Endothelial cell of umbilical vein (primary cell): ENCODE measurements around the gene FOXN1. TPM values are rescaled to one million over a fixed set of nuclear protein-coding genes. Genes with fewer than 3 reads are reported as not detected.

Source experiments
- BruUV-seq: library from RNA; stranded (reverse); fragments of 400-500 nt; replicated peaks from 2 replicates; lab custom pipeline; 2021; lab: Mats Ljungman, UMichigan
- CTCF ChIA-PET: fragments of 300-600, 350-600 bp; sonication (Branson Sonifier 250); formaldehyde crosslinking; loops from one replicate; lab custom pipeline; 2021; ENCODE audit warnings: antibody characterized with exemption, inconsistent platforms; lab: Charles Lee
- POLR2A ChIA-PET: fragments of 300-600, 350-600 bp; sonication (Branson Sonifier 250); formaldehyde crosslinking; loops from one replicate; lab custom pipeline; 2021; ENCODE audit warnings: antibody characterized with exemption, inconsistent platforms; lab: Charles Lee
- DNase-seq: peaks from one replicate; pipeline ENCODE4 v3.0.0-alpha.2; 2011; ENCODE audit warnings: low read depth, low spot score
- FAIRE-seq: peaks from 2 replicates; lab custom pipeline; 2011; peaks lifted over from hg19 to GRCh38; lab: Jason Lieb, UNC
- H2AFZ ChIP-seq: 2 replicates; pipeline ENCODE4 v1.6.0; 2012; ENCODE audit warnings: low read depth, low read length, control low read depth, inconsistent platforms
- H3K27ac ChIP-seq: 2 replicates; pipeline ENCODE4 v1.5.1; 2011; ENCODE audit warnings: low read depth, mild to moderate bottlenecking, control low read depth, low read length, moderate library complexity; ENCODE audit not compliant: insufficient read depth
- H3K27me3 ChIP-seq, 2 experiments: 2 replicates each; pipeline versions ENCODE4 v1.6.0 to v1.6.1; 2011; ENCODE audit warnings: low read length in 2 of 2, mixed read lengths in 1 of 2; ENCODE audit not compliant: control insufficient read depth in 2 of 2, insufficient read depth in 2 of 2
- H3K36me3 ChIP-seq, 2 experiments: 2 replicates in 1 of 2; 3 replicates in 1 of 2; pipeline ENCODE4 v1.5.1; 2011; ENCODE audit warnings: low read length in 2 of 2, mild to moderate bottlenecking in 1 of 2, moderate library complexity in 1 of 2; ENCODE audit not compliant: control insufficient read depth in 2 of 2, insufficient read depth in 2 of 2; ENCODE audit errors: extremely low read depth in 1 of 2
- H3K4me1 ChIP-seq: 3 replicates; pipeline ENCODE4 v1.5.1; 2011; ENCODE audit warnings: mild to moderate bottlenecking, low read length; ENCODE audit not compliant: control insufficient read depth, insufficient read depth; ENCODE audit errors: extremely low read depth
- H3K4me2 ChIP-seq: 2 replicates; pipeline ENCODE4 v1.6.1; 2011; ENCODE audit warnings: low read length, control low read depth, mixed read lengths; ENCODE audit not compliant: insufficient read depth
- H3K4me3 ChIP-seq, 3 experiments: fragments of 200-600 bp in 1 of 3; sonication (generic), shearing (Covaris generic) in 1 of 3; replicated peaks in 1 of 3; 2 replicates each; pipeline ENCODE4 v1.5.1; 2011 to 2016; ENCODE audit warnings: control low read depth in 3 of 3, low read length in 3 of 3, mild to moderate bottlenecking in 2 of 3, inconsistent platforms in 1 of 3, low read depth in 1 of 3, moderate library complexity in 1 of 3; ENCODE audit not compliant: insufficient read depth in 1 of 3
- H3K79me2 ChIP-seq: 2 replicates; pipeline ENCODE4 v1.6.0; 2012; ENCODE audit warnings: low read length, inconsistent platforms; ENCODE audit not compliant: control insufficient read depth, insufficient read depth
- H3K9ac ChIP-seq: replicated peaks from 2 replicates; pipeline ENCODE3; 2011; ENCODE audit warnings: low read length, control low read depth; ENCODE audit not compliant: insufficient read depth; ENCODE audit errors: extremely low read depth
- H3K9me1 ChIP-seq: replicated peaks from 3 replicates; pipeline ENCODE4 v1.6.0; 2011; ENCODE audit warnings: mild to moderate bottlenecking, low read length; ENCODE audit not compliant: control insufficient read depth, insufficient read depth; ENCODE audit errors: extremely low read depth
- H3K9me3 ChIP-seq: replicated peaks from 2 replicates; pipeline ENCODE4 v1.5.1; 2012; ENCODE audit warnings: low read length, inconsistent platforms; ENCODE audit not compliant: control insufficient read depth, insufficient read depth
- H4K20me1 ChIP-seq: replicated peaks from 2 replicates; pipeline ENCODE3; 2011; ENCODE audit warnings: mild to moderate bottlenecking, low read length; ENCODE audit not compliant: control insufficient read depth, insufficient read depth; ENCODE audit errors: extremely low read depth
- CTCF ChIP-seq, 2 donors: IDR thresholded peaks; 1 replicate in 1 of 2; 2 replicates in 1 of 2; pipeline ENCODE4 v1.5.1; 2011; ENCODE audit warnings: low read length in 2 of 2, mild to moderate bottlenecking in 2 of 2, moderate library complexity in 2 of 2, control low read depth in 1 of 2, inconsistent platforms in 1 of 2, low read depth in 1 of 2; ENCODE audit not compliant: insufficient read depth in 1 of 2; ENCODE audit errors: extremely low read depth in 1 of 2
- EZH2 ChIP-seq: IDR thresholded peaks from 2 replicates; pipeline ENCODE4 v1.6.1; 2012; ENCODE audit warnings: borderline replicate concordance, low read depth, mild to moderate bottlenecking, moderate library complexity, low read length, inconsistent platforms; ENCODE audit not compliant: severe bottlenecking
- FOS ChIP-seq: IDR thresholded peaks from 2 replicates; pipeline ENCODE4 v1.6.1; 2011; ENCODE audit warnings: mild to moderate bottlenecking, low read length, moderate library complexity, borderline replicate concordance; ENCODE audit not compliant: insufficient read depth
- GATA2 ChIP-seq: IDR thresholded peaks from 2 replicates; pipeline ENCODE4 v1.7.0; 2011; ENCODE audit warnings: low read depth, mild to moderate bottlenecking, moderate library complexity, mixed read lengths, low read length; ENCODE audit not compliant: insufficient read length, insufficient read depth
- JUN ChIP-seq: IDR thresholded peaks from 2 replicates; pipeline ENCODE4 v1.6.1; 2011; ENCODE audit warnings: borderline replicate concordance, low read depth; ENCODE audit not compliant: insufficient read length, insufficient read depth
- MAX ChIP-seq: IDR thresholded peaks from 2 replicates; pipeline ENCODE4 v1.6.1; 2011; ENCODE audit not compliant: insufficient read depth, insufficient read length
- MYC ChIP-seq: IDR thresholded peaks from one replicate; pipeline ENCODE4 v1.6.1; 2011; ENCODE audit warnings: mild to moderate bottlenecking, low read depth, low read length
- POLR2A ChIP-seq: IDR thresholded peaks from 2 replicates; pipeline ENCODE4 v1.6.1; 2012; ENCODE audit warnings: low read depth, mild to moderate bottlenecking, control low read depth, low read length
- POLR2AphosphoS5 ChIP-seq: IDR thresholded peaks from 2 replicates; pipeline ENCODE4 v1.6.1; 2012; ENCODE audit warnings: low read depth, mild to moderate bottlenecking, control low read depth, low read length, moderate library complexity; ENCODE audit not compliant: insufficient read depth
- dilution Hi-C: fragments of 300-500 bp; cut with MboI; formaldehyde crosslinking; loops from one replicate; pipeline ENCODE4 v1.15.0; 2019; ENCODE audit warnings: low sequenced_read_pairs; ENCODE audit not compliant: extremely low pct_ligation_motif_present
- intact Hi-C: fragments of 100-400 bp; cut with micrococcal nuclease; formaldehyde crosslinking; loops from one replicate; pipeline ENCODE4 v1.10.0; 2022
- polyA plus RNA-seq, 4 experiments: library from polyadenylated mRNA; depleted of rRNA in 3 of 4; stranded (reverse) in 3 of 4; unstranded in 1 of 4; fragments of >200 nt; gene quantifications; 2 replicates each; pipeline versions ENCODE4 v1.2.1 to v1.2.3, GENCODE V29; 2011 to 2012; ENCODE audit warnings: missing spikeins in 1 of 4
- total RNA-seq: library from RNA; stranded (reverse); gene quantifications from 2 replicates; pipeline ENCODE4 v1.2.3, GENCODE V29; 2021

FOXN1 gene
- total and polyA plus RNA-seq, 2 donors (not counting 3 experiments of a cell fraction or from before 2014, with no cell fraction given), result not detected

DNA sequence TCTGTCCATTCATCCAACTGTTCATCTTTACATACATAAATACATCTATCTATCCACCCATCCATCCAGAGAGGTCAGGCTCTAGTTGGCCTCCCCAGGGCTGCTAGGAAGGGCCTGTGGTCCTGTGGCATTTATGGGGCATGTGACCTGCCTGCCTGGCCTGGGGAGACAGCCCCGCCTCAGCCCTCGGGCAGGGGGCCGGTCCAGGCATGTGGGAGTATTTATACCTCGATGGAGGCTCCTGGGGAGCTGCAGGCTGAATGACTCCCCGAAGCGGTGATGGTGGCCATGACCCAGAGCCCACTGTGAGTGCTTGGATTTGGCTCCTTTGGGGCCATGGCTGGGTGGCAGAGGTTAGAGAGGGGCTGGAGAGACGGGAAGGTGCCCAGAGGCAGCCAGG is 7.3 kb downstream of the FOXN1 start:
- Histone ChIP-seq H3K36me3 (no peaks in the 10 kb centered on the region), H4K20me1 (no peaks in the 10 kb centered on the region), H3K9me3 (no peaks in the 10 kb centered on the region), H3K79me2 (no peaks in the 10 kb centered on the region), H3K27me3 (peaks cover 5 to 10% of the 10 kb centered on the region in 2 experiments), H3K27ac (no peak overlapping the region), H3K9ac (no peak overlapping the region), H3K4me1 (no peaks in the 10 kb centered on the region), H3K4me2 (no peak overlapping the region), H3K9me1 (no peaks in the 10 kb centered on the region), H2AFZ (no peak overlapping the region), H3K4me3 (no peak overlapping the region)
- ChIA-PET POLR2A (no interaction called here), CTCF (interaction anchor here (1.3 kb wide), 1 partner anchor 97 kb away, joined by 3 read pairs; no protein-coding TSS in a partner anchor)
- dilution Hi-C loops, result no loop called here
- intact Hi-C loops, result no loop called here
- TF ChIP-seq GATA2 (no peak), EZH2 (no peak), MYC (no peak), CTCF (IDR thresholded peaks at IDR 0.05; ENCODE audit: extremely low read depth in 1 of 2, insufficient read depth in 1 of 2, low read depth in 1 of 2, low read length in 2 of 2) (no peak), MAX (no peak), FOS (no peak), POLR2A (no peak), POLR2AphosphoS5 (no peak), JUN (no peak)
- no peak for FAIRE-seq
- no peak for DNase-seq
- BruUV-seq, result no TSS peak
